NCI-H1105 treated with DMSO at 0.1 percent for 48 hours (cell line): ENCODE measurements around the gene WDPCP.
"Not testable (repeated sequence)": the region's sequence is repeated elsewhere in the genome, so short reads cannot be mapped to it uniquely, and the experiment has no call there.

Experiments
- DNase-seq: peaks from one replicate; lab custom pipeline; 2025; lab: John Stamatoyannopoulos, UW

WDPCP gene

DNA sequence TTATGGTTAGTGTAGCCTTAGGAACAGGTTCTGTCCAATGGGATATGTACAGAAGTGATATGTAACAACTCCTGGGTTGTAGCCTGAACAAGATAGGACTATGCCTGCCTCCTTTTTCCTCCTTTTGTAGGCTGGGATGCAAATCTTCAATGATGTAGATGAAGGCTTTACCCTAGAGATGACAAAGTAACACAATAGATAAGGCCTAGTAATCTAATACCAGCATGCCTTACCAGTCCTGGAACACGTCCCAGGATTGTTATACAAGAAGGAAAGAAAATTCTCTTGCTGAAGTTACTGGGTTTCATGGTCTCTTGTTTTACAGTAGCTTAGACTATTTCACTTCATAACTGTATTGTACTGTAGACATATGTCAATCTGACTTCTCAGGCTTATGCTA is 345.5 kb downstream of the WDPCP start:
- no peak for DNase-seq

DNA sequence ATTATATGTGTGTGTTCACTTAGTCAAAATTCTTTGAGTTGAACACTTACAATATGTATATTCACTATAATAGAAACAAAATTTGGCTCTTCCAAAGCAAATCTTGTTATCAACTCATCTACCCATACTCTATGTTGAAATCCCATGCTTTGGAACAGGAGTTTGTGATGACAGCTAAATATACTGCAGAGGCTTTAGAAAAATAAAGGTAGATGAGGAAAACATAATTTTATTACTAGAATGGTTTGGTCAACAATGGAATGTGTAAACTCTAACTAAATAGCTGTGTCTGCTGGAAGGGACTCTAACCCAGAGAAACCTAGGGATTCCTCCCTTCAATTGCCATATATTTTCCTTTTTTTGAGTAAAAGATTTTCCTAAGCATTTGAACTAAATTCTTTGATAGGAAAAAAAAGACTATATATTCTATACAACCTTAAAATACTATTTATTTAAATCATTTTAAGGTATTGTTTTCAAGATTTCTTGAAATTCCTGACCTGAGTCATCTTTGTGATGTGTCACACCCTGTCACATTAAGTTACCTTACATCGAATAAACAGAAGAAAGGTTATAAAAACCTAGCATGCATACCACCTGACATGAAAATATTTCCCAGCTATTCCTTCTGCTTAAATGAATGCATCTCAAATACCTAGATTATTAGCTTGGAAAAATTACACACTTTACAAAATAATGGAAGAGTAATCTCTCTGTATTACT is 362.2 kb downstream of the WDPCP start:
- no peak for DNase-seq

DNA sequence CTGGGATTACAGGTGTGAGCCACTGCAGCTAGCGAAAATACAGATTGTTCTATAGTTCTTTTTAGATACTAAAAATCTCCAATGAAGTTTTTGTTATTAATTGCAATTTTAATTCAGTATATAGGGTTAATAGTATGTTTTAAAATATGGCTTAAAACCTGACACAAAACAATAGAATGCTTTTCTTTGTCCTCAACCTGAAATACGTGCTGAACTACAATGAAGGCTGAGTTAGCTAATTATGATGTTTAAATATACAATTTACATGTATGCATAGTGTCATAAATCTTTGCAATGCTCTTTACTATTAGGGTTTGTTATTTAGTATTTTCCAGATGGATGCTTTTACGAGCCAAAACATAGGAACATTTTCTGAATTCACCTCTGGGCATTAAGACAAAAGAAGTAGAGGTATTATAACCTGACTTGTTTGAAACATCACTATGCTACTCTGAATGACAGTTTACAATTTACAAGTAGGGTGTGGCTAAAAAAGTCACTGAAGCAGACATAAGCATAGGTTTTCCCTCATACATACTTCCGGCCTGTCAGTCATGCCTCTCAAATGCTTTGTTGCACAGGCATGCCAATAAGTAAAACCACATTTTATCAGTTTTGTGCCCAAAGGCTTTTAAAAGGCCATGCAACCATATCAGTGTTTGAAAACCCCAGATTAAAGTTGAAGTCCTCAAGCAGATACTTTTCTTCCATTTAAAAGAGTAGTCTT is 369.3 kb downstream of the WDPCP start:
- no peak for DNase-seq

DNA sequence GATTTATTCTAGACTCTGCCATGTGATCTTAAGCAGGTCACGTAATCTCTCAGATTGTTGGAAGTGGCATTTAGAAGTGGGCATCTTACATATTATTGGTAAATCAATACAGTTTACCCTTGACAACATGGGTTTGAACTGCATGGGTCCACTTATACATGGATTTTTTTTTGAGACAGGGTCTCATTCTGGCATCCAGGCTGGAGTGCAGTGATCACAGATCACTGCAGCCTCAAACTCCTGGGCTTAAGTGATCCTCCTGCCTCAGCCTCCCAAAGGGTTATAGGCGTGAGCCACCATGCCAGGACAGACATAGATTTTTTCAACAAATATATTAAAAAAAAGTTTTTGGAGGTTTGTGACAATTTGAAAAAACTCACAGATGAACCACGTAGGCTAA is 393.0 kb downstream of the WDPCP start:
- no peak for DNase-seq

DNA sequence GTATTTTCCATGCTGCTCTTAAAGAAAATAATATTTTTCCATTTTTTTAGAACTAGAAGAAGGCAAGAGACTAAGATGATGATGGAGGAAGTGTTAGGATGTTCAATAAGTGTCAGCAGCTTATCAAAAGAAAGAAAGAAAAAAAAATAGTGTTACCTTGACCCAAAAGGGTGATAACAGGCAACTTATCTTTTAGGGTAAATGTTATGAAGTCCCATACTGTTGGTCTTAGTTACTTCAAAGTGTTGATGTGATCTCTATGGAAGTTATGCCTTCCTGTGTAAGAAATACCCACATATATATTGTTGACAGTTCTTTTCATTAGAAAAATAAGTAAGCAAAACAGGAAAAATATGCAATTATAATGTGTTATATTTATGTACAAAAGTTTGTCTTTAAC is 394.1 kb downstream of the WDPCP start:
- no peak for DNase-seq

DNA sequence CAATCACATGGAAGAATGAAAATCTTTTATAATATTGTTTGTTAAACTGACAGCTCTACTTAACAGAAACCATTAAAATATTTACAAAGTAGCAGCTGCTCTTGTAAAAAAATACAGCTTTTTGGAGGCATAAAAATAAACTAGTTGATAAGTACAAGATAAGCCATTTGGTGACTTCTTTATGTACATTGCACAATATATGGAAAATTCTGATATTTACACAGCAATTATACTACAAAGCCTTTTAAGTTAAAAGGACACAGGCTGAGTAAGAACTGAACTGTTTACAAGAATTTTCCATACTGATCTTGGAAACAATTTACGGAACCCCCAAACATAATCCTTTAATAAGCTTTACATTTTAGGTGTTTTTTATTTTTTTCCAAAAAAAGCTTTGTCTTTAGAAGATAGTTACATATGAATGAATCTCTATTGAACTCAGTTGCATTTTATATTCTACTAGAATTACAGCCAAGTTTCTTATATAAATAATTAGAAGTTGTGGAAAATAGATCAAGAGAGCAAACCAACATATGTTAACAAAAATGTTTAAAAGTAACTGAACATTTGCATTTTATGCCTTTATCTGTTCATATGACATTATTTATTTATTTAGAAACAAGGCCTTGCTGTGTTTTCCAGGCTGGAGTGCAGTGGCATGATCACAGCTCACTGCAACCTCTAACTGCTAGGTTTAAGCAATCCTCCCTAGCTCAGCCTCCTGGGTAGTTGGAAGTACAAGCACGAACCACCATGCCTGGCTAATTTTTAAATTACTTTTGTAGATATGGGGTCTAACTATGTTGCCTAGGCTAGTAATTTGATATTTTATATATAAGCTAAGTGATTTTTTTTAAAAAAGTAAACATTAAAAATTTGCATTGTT is 395.1 kb downstream of the WDPCP start:
- peak; percentile 82 for DNase-seq

DNA sequence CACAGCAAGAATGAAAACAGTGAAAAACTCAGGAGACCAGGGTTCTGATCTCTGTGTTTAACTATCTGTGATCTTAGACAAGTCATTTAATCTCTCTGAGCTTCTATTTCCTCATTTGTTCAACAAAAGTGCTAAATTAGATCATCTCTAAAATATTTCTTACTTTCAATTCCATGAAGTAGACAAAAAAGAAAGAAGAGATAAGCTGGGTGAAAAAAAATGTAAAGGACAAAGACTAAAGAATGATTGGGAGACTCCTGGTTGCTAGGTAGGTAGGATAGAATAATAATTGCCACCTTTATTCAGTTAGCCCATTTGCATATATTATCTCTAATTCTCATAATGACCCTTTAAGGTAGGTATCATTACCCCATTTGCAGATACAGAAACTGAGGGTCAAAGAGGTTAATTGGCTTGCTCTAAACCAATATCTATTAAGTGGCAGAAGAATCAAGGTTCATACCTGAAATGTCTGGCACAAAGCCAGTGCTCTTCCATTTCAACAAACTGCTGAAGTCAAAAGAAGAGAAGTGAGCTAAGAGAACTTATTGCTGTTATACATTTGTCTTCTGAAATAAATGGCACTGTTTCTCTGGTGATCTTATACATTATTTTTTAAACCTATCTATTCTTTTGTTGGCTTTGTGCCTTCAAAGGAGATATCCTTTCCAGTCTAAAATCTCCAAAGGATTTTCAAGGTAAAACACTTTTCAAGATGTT is 395.9 kb downstream of the WDPCP start:
- peak; percentile 82 for DNase-seq

DNA sequence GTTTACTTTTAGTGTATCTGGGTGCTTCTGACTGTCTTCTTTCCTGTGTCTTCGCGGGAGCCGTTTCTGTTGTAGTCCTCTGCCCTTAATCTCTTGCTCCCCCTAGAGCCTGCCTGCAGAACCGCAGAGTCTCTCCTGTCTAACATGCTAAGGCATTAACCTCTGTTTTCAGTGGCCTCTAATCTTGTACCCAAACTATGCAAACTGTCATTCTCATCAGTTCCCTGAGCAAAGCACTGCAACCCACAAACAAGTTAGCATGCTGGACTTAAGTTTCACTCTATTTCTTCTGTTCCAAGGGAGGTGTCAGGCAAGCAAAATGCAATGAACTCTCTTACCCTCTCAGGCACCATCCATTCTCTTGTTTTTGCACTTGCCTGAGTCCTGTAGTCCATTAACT is 399.3 kb downstream of the WDPCP start:
- no peak for DNase-seq

DNA sequence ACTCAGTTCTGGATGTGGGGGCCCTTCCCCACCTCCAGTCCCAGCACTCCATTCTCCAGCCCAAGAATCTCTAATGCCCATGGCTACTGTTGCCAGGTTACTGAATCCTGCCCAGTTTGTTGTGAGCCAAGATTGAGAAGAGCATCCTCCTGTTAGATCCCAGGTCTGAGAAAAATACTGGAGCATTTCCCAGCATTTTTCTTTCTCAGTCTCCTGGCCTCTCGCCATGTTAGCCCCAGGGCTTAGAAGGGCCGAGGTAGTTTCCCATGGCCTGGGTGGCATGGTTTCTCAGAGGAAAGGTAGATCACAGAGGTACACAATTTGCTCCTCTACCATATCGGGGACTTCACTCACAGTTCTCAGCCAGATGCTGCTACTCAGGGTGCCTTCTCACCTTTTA is 401.9 kb downstream of the WDPCP start:
- DNase-seq = peak; percentile 4

DNA sequence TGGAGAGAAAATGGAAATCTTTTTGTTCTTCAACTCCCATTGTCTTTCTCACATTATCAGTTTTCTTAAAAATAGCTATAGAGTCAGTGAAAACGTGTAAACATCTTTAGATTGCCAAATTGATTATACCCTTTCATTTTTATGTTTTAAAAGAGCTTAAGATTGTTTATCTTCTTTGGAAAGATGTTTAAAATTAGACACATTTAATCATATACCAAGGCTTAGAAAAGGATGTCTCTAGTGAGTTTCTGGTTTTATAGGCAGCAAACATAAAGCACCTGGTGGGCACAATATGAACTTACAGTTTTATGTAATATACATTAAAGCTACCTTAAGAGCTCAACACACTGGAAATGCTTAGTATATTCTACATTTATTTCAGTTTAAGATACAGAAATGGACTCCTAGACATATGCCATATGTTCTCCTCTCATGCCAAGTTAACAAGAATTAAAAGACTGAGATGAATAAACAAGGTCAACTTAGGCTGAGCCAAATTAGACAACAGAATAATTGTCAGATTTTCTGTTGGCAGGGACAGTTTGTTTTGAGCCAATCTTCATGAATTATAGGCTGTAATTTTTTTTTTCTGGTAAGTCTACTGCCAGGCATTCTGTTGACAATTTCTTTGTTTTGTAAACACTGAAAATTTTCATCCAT is 425.0 kb downstream of the WDPCP start:
- peak; percentile 3 for DNase-seq

DNA sequence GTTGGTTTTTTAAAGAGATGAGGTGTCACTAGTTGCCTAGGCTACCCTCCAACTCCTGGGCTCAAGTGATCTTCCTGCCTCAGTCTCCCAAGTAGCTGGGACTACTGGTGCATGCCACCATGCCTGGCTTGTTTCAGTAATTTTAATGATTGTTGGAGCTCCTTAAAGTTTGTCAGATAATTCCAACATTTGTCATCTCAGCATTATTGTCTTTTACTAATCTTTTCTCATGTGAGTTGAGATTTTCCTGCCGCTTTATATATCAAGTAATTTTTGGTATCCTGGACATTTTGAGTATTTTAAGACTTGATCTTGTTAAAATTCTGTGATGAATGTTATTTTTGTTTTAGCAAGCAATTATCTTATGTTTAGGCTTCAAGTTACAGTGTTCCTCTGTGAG is 429.0 kb downstream of the WDPCP start:
- DNase-seq = no peak

DNA sequence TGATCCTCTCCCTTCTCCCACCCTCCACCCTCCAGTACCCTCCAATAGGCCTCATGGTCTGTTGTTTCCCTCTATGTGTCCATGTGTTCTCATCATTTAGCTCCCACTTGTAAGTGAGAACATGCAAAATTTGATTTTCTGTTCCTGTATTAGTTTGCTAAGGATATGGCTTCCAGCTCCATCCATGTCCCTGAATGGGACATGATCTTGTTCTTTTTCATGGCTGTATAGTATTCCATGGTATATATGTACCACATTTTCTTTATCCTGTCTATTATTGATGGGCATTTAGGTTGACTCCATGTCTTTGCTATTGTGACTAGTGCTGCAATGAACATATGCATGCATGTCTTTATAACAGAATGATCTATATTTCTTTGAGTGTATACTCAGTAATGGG is 451.6 kb downstream of the WDPCP start:
- not testable (repeated sequence) for DNase-seq

DNA sequence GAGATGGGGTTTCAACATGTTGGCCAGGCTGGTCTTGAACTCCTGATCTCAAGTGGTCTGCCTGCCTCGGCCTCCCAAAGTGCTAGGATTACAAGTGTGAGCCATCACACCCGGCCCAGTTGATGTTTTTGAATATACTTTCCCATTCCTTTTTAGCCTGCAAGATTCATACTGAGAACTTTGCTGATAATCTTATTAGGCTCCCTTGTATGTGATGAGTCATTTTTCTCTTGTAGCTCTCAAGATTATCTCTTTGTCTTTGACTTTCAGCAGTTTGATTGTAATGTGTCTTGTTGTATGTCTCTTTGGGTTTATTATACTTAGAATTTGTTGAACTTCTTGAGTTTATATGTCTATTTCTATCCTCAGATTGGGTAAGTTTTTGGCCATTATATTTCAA is 456.3 kb downstream of the WDPCP start:
- no peak for DNase-seq

DNA sequence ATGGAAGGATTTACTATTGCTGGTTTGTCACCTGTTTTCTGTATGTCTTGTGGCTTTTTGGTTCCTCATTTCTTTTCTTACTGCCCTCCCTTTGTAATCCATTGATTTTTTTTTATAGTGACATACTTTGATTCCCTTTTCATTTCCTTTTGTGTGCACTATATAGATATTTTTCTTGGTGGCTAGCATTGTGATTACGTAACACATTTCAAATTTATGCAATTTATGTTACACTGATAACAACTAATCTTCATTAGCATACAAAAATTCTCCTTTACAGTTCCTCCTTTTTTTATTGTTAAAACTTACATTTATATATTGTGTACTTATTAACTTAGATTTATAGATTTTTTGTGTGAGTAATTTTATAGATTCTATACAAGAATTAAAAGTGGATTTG is 457.1 kb downstream of the WDPCP start:
- DNase-seq = no peak

DNA sequence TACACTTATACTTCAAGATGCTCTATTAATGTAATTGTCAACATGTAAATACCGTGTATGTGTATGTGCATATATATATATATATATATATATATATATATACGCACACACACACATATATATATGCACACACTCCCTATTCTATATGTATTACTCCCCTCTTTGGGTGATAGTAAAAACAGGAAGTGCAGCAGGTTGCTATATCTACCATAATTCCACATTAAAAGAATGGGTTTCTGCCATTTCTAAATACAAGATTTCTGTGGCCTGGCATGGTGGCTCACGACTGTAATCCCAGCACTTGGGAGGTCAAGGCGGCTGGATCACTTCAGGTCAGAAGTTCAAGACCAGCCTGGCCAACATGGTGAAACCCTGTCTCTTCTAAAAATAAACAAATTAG is 460.7 kb downstream of the WDPCP start:
- no peak for DNase-seq

DNA sequence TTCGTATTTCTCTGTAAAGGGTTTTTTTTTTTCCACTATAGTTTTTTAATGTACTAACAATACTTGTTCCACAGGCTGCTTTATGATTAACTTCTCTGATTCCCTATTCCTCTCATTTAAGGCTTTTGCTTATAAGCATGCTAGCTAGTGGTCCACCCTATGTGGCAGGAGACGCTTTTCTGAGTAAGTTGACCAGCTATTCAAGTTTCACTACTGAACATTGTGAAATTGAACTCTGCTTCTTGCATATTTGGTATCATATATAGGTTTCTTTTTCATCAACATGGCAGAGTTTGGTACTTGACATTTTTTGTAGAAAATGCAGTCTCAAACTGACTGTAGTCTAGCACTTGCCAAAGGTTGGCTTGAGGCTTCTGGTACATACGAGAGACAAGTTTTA is 463.4 kb downstream of the WDPCP start:
- DNase-seq = no peak

DNA sequence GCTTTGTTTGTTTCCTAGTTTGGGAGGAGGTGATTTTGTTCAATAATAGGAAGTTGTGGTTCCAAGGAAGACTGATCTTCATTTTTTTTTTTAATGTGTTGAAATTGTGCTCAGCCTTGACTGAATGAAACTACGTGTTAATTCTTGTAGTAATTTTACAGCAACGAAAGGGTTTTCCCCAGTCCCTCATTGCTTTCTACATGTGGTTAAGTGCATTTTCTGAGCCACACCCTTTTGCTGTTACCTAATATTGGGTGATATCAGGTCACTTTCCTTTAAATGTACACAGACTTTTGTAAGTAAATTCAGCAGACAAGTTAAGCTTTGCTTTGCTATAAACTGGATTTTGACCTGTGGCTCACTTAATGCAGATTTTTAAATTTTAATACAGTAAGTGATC is 464.1 kb downstream of the WDPCP start:
- DNase-seq = no peak

DNA sequence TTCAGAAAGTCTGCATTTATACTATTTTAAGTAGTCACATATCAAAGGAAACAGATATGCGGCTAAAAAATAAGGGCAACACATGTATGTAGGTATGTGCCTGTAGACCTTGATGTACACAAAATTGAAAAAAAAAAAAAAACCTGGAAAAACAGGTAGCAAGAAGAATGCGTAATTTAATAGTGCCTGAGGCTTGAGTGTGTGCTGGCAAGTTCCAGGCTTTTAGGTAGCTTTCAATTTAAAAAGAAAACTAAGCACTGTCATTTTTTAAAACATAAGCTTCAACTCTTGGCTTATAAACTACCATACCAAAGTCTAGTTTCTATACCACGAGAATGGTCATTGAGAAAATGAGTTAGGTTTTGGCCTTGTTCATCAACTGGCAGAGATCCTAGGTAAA is 465.4 kb downstream of the WDPCP start:
- no peak for DNase-seq

DNA sequence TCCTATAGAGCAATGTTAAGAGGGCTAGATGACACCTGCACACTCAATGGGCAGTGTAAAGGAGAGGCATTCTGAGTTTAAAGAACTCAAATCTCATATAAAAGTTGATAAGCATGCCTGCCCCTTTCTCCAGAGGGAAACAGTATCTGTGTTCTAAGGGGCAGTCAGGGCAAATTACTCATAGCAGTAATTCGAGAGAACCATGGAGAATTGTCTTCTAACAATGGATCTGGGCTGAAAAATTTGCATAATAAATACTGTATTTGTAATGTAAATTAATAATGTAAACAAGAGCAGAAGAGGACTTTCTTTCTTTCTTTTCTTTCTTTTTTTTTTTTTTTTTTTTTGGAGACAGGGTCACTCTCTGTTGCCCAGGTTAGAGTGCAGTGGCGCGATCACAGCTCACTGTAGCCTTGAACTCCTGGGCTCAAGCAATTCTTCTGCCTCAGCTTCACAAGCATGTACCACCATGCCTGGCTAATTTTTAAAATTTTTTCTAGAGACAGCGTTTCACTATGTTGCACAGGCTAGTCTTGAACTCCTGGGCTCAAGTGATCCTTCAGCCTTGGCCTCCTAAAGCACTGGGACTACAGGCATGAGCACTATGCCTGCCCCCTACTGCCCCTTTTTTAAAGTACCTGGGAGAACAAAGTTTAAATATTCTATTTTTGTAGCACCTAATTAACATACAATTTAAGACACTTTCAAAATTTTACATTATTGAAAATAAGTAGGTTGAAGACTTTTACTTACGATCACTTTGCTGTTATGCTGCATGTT is 467.0 kb downstream of the WDPCP start:
- DNase-seq = no peak

DNA sequence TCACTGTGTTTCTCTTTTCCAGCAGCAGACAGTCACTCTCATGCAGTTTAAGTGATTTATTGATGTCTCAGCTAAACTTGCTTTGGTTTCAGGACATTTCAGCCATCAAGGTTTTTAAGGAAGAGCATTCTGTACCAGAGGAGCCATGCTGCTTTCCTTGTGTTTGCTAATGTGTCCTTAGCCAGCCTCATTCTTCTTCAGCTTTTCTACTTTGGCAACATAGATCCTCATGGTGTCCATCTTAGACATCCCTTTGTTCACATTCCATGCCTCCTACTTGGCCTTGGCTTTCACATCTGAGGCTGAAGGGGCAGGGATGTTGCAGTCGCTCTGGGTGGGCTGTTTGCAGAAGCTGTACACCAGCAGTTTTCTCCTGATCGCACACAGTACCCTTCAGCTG is 469.5 kb downstream of the WDPCP start:
- DNase-seq = no peak

DNA sequence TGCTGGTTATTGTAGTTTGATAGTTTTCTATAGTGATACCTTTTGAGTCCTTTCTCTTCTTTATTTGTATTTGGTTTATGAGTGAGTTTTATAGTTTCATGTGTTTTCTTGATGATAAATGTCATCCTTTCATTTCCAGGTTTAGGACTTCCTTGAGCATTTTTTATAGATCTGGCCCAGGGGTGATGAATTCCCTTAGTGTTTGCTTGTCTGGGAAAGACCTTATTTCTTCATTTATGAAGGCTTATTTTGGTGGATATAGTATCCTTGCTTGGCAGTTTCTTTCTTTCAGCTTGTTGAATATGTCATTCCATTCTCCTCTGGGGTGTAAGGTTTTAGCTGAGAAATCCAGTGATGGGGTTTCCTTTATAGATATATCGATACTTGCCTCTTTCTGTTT is 483.8 kb downstream of the WDPCP start:
- no peak for DNase-seq
